ENCODE measurements around the gene FSCN2.
"Not testable (repeated sequence)": the region's sequence is repeated elsewhere in the genome, so short reads cannot be mapped to it uniquely, and the experiment has no call there.

FSCN2 gene

GRCh38 chr17:81524865-81525159, 3.4 kb upstream of the FSCN2 start:
- Histone ChIP-seq H3K27ac (ENCODE audit: low read length) (no peak overlapping the region), H3K4me1 (ENCODE audit: insufficient read depth, low read length) (no peaks in the 10 kb centered on the region; the same call in 1 of the 2 replicates), H3K36me3 (ENCODE audit: insufficient read depth, low read depth, low read length) (no peaks in the 10 kb centered on the region), H3K4me3 (ENCODE audit: low read length) (no peak overlapping the region), H3K9ac (ENCODE audit: low read depth, low read length) (no peak overlapping the region), H3K27me3 (ENCODE audit: insufficient read depth, low read length) (peaks cover 38% of the 10 kb centered on the region), H3K9me3 (ENCODE audit: insufficient read depth, low read depth, low read length) (no peaks in the 10 kb centered on the region)

DNA sequence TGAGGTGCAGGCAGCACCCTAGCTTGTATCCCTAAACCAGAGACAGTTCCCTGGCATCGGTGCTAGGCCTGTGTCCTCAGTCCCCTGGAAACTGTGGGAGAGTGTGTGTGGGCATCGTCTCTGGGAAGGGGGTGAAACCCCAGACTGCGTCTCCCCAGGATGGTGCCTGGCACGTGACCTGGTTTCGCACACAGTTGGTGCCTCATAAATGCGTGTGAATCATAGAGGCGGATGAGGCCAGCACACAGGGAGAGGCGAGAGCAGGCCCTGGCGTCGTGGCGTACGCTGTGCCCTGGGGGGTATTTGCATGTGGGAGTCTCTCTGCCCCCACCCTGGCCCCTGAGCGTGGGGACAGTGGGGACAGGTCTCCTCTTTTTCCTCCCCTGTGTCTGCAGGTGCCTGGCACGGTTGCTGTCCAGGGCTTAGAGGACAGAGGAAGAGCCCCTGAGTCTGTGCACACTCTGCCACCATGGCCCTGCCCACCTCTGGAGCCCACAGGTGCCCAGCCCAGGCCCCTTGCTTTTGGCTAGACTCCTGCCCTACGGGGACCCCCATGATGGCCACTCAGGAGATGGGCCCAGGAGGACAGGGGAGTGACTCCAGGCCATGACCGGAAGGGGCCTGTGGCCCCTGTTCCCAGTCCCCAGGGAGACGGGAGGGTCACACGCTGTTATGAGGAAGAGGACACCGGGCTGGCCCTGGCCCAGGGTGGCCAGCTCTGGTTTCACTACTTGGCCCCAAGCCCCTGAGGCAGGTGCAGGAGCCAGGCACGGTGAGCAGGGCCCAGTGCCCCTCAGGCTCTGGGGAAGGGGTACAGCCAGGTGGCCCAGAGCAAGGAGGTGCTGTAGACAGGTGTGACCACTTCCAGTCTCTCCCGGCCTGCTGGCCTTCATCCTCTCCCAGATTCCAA, 1.3 kb upstream of the FSCN2 start:
- H3K27me3 ChIP-seq (ENCODE audit: insufficient read depth, low read length): peaks cover 17% of the 10 kb centered on the region
- no peak overlapping the region for H3K4me3 ChIP-seq (ENCODE audit: low read length)
- no peak overlapping the region for H3K9ac ChIP-seq (ENCODE audit: low read depth, low read length)

GRCh38 chr17:81528384-81528650, 140 bp downstream of the FSCN2 start:
- H3K9ac ChIP-seq (ENCODE audit: low read depth, low read length): no peak overlapping the region

More for the DNA sequence above, 1.3 kb upstream of the FSCN2 start:
- H3K27ac ChIP-seq (ENCODE audit: low read length): no peak overlapping the region
- H3K36me3 ChIP-seq (ENCODE audit: insufficient read depth, low read depth, low read length): no peaks in the 10 kb centered on the region
- H3K9me3 ChIP-seq (ENCODE audit: insufficient read depth, low read depth, low read length): no peaks in the 10 kb centered on the region
- no peaks in the 10 kb centered on the region for H3K4me1 ChIP-seq (ENCODE audit: insufficient read depth, low read length)

GRCh38 chr17:81528651-81529436, 667 bp downstream of the FSCN2 start:
- no peaks in the 10 kb centered on the region for H3K36me3 ChIP-seq (ENCODE audit: insufficient read depth, low read depth, low read length)
- H3K27me3 ChIP-seq (ENCODE audit: insufficient read depth, low read length): peaks cover 23% of the 10 kb centered on the region
- H3K4me1 ChIP-seq (ENCODE audit: insufficient read depth, low read length): no peaks in the 10 kb centered on the region
- no peak overlapping the region for H3K27ac ChIP-seq (ENCODE audit: low read length)
- H3K4me3 ChIP-seq (ENCODE audit: low read length): no peak overlapping the region
- no peaks in the 10 kb centered on the region for H3K9me3 ChIP-seq (ENCODE audit: insufficient read depth, low read depth, low read length)
- H3K9ac ChIP-seq (ENCODE audit: low read depth, low read length): no peak overlapping the region

More at GRCh38 chr17:81528384-81528650, 140 bp downstream of the FSCN2 start:
- H3K4me1 ChIP-seq (ENCODE audit: insufficient read depth, low read length): no peaks in the 10 kb centered on the region
- no peaks in the 10 kb centered on the region for H3K9me3 ChIP-seq (ENCODE audit: insufficient read depth, low read depth, low read length)
- no peak overlapping the region for H3K4me3 ChIP-seq (ENCODE audit: low read length)
- H3K27me3 ChIP-seq (ENCODE audit: insufficient read depth, low read length): peaks cover 18% of the 10 kb centered on the region; the same call in 1 of the 2 replicates
- no peak overlapping the region for H3K27ac ChIP-seq (ENCODE audit: low read length)
- H3K36me3 ChIP-seq (ENCODE audit: insufficient read depth, low read depth, low read length): no peaks in the 10 kb centered on the region

DNA sequence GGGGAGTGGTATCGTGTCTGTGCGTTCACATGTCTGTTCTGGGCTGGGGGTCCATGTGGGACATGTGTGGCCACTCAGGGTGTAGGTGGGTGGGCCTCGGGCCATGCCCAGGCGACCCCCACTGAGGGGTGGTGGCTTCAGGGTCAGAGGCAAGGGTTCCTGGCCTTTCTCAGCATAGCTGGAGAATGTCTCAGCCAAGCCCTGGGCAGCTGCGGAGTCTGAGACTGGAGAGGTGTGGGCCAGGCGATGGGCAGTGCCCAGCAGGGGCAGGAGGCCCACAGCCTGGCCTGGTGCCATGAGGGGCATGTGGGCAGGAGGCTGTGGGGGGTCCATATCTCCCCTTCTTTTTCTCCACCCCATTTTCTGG, 1.2 kb downstream of the FSCN2 start:
- H3K36me3 ChIP-seq (ENCODE audit: insufficient read depth, low read depth, low read length): no peaks in the 10 kb centered on the region
- no peaks in the 10 kb centered on the region for H3K4me1 ChIP-seq (ENCODE audit: insufficient read depth, low read length)
- H3K4me3 ChIP-seq (ENCODE audit: low read length): no peak overlapping the region
- H3K9ac ChIP-seq (ENCODE audit: low read depth, low read length): no peak overlapping the region
- H3K9me3 ChIP-seq (ENCODE audit: insufficient read depth, low read depth, low read length): no peaks in the 10 kb centered on the region
- peaks cover 29% of the 10 kb centered on the region for H3K27me3 ChIP-seq (ENCODE audit: insufficient read depth, low read length)
- no peak overlapping the region for H3K27ac ChIP-seq (ENCODE audit: low read length)

DNA sequence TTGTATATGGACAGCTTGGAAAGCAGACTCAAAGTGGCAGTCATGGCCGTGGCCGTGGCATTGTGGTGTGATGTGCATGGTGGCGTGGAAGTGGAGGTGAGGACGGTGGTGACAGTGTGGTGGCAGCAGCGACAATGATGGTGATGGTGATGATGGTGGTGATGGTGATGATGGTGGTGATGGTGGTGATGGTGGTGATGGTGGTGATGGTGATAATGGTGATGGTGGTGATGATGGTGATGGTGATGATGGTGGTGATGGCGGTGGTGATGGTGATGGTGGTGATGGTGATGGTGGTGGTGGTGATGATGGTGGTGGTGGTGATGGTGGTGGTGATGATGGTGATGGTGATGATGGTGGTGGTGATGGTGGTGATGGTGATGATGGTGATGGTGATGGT, 2.8 kb downstream of the FSCN2 start:
- H3K36me3 ChIP-seq (ENCODE audit: insufficient read depth, low read depth, low read length); H3K27ac ChIP-seq (ENCODE audit: low read length); H3K9ac ChIP-seq (ENCODE audit: low read depth, low read length); H3K4me1 ChIP-seq (ENCODE audit: insufficient read depth, low read length); H3K9me3 ChIP-seq (ENCODE audit: insufficient read depth, low read depth, low read length); H3K4me3 ChIP-seq (ENCODE audit: low read length): not testable (repeated sequence)
- peaks cover 42% of the 10 kb centered on the region for H3K27me3 ChIP-seq (ENCODE audit: insufficient read depth, low read length)

GRCh38 chr17:81531998-81532404, 3.8 kb downstream of the FSCN2 start:
- H3K4me1 ChIP-seq (ENCODE audit: insufficient read depth, low read length); H3K36me3 ChIP-seq (ENCODE audit: insufficient read depth, low read depth, low read length); H3K9me3 ChIP-seq (ENCODE audit: insufficient read depth, low read depth, low read length); H3K27ac ChIP-seq (ENCODE audit: low read length); H3K4me3 ChIP-seq (ENCODE audit: low read length); H3K9ac ChIP-seq (ENCODE audit: low read depth, low read length): not testable (repeated sequence)
- H3K27me3 ChIP-seq (ENCODE audit: insufficient read depth, low read length): peaks cover 47% of the 10 kb centered on the region

DNA sequence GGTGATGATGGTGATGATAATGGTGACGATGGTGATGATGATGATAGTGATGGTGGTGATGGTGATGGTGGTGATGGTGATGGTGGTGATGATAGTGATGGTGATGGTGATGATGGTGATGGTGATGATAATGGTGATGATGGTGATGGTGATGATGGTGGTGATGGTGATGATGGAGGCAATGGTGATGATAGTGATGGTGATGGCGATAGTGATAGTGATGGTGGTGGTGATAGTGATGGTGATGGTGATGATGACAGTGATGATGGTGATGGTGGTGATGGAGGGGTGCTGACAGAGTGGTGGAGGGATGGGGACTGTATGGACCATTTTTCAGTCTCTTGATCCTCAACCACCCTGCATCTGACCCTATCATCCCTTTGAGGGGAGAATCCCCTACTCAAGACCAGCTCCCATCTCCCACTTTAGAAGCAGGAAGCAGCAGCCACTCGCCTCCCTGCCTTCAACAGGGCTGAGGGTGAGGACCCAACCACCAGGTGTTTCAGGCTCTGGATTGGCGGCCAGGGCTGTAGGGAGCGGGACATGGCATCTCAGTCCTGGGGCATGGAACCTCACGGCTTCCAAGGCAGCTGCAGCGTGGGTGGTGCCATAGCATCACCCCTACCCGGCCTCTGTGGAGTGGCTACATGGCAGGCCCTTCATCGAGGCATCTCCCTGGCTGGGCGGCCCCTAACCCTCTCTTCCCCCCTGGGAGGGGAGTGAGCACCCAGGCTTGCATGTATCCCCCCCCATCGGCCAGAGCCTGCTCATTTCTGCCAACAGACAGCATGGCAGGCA, 4.5 kb downstream of the FSCN2 start:
- Histone ChIP-seq H3K36me3 (ENCODE audit: insufficient read depth, low read depth, low read length) (no peaks in the 10 kb centered on the region), H3K9me3 (ENCODE audit: insufficient read depth, low read depth, low read length) (no peaks in the 10 kb centered on the region), H3K27me3 (ENCODE audit: insufficient read depth, low read length) (peaks cover 48% of the 10 kb centered on the region), H3K4me1 (ENCODE audit: insufficient read depth, low read length) (no peaks in the 10 kb centered on the region), H3K4me3 (ENCODE audit: low read length) (no peak overlapping the region), H3K9ac (ENCODE audit: low read depth, low read length) (no peak overlapping the region), H3K27ac (ENCODE audit: low read length) (no peak overlapping the region)

DNA sequence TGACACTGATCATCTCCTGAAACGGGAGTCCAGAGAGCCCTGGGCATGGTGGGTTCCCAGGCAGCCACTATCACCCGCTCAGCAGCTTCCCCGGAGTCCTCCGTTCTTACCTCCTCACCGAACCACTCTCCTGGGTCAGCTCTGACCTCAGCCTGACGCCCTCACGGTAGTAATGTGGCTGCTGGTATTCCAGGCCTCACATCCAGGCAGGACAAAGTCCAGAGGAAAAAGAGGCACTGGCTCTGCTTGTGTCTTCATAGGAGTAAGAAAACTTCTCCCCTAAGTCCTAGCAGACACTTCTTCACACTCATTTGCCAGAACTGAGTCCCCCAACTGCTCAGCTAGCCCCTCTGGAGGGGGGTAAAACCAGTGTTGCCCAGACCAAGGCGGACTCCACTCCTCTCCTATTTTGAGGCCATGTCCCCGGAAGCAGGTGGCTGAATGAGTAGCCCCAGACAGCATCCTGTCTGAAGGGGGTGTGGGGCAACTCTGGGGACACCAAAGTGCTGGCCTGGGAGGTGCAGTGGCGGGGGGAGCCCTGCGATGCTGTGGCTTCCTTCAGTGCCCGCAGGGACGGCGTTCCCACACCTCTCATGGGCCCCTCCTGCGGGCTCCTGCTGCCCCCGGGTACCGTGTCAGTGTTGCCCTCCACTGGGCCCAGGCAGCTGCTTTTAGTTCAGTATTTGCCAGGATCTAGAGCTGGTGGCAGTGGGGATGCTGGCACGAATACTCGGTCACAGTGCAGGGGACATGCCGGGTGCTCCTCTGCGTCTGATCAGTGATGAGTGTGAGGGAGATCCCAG, 5.4 kb downstream of the FSCN2 start:
- H3K9ac ChIP-seq (ENCODE audit: low read depth, low read length): no peak overlapping the region
- H3K4me1 ChIP-seq (ENCODE audit: insufficient read depth, low read length): no peaks in the 10 kb centered on the region
- H3K4me3 ChIP-seq (ENCODE audit: low read length): no peak overlapping the region
- H3K27me3 ChIP-seq (ENCODE audit: insufficient read depth, low read length): peaks cover 48% of the 10 kb centered on the region
- H3K36me3 ChIP-seq (ENCODE audit: insufficient read depth, low read depth, low read length): no peaks in the 10 kb centered on the region
- H3K27ac ChIP-seq (ENCODE audit: low read length): no peak overlapping the region
- H3K9me3 ChIP-seq (ENCODE audit: insufficient read depth, low read depth, low read length): no peaks in the 10 kb centered on the region

DNA sequence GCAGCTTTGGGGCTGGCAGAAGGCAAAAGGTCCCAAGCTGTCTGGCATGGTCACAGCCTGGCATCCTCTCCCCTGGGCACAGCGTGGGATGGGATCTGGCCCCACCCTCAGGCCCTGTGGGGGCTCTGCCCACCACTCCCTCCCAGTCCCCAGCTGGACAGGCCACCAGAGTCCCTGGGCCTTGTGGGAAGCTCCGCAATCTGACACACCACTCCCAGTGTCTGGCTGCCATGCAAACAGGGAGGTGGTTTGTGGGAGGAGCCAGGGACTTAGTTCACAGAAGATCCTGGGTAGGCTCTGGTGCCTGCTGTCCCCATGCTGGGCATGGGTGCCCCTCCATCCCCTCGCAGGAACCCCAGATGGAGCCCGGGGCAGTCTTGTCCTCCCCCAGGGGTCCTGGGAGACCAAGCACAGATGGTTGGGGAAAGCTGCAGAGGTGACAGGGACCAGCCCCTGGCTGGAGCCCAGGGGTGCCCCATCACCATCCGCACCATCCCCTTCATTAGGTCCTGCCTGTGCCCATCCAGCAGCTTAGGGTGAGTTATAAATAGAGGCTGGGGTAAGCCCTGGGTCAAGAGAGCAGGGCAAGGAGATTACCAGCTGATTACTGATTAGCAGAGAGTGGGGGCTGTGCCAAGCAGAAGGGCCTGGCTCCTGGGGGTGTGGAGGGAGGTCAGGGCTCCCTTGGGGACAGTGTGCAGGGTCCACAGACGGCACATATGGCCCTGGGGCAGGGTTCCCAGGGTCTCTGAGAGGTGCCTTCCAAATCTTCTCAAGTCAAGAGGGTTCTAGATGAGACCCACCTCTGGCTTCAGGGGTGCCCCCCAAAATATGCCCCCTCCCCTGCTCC, 6.2 kb downstream of the FSCN2 start:
- H3K4me3 ChIP-seq (ENCODE audit: low read length): no peak overlapping the region
- no peaks in the 10 kb centered on the region for H3K36me3 ChIP-seq (ENCODE audit: insufficient read depth, low read depth, low read length)
- H3K9ac ChIP-seq (ENCODE audit: low read depth, low read length): no peak overlapping the region
- H3K27me3 ChIP-seq (ENCODE audit: insufficient read depth, low read length): peaks cover 48% of the 10 kb centered on the region
- H3K4me1 ChIP-seq (ENCODE audit: insufficient read depth, low read length): no peaks in the 10 kb centered on the region
- no peaks in the 10 kb centered on the region for H3K9me3 ChIP-seq (ENCODE audit: insufficient read depth, low read depth, low read length)
- H3K27ac ChIP-seq (ENCODE audit: low read length): no peak overlapping the region

DNA sequence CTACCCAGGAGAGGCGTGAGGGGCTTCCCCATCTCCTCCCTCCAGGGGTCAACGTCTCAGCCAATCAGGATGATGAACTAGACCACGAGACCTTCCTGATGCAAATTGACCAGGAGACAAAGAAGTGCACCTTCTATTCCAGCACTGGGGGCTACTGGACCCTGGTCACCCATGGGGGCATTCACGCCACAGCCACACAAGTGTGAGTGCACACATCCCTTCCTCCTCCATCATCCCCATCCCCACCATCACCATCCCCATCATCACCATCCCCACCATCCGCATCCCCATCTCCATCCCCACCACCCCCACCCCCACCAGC, 6.8 kb downstream of the FSCN2 start:
- Histone ChIP-seq H3K9ac (ENCODE audit: low read depth, low read length) (no peak overlapping the region), H3K27me3 (ENCODE audit: insufficient read depth, low read length) (peaks cover 48% of the 10 kb centered on the region), H3K9me3 (ENCODE audit: insufficient read depth, low read depth, low read length) (no peaks in the 10 kb centered on the region), H3K27ac (ENCODE audit: low read length) (no peak overlapping the region), H3K4me1 (ENCODE audit: insufficient read depth, low read length) (no peaks in the 10 kb centered on the region), H3K36me3 (ENCODE audit: insufficient read depth, low read depth, low read length) (peaks cover 3% of the 10 kb centered on the region; the same call in 1 of the 2 replicates), H3K4me3 (ENCODE audit: low read length) (no peak overlapping the region)

Measured in iPS-20b (cell line).